ENCODE data around the gene BDKRB1. TPM values are rescaled to one million over a fixed set of nuclear protein-coding genes. Genes with fewer than 3 reads are reported as not detected.

Gene BDKRB1
- total RNA-seq, 1 donor from 2014 or later, result not detected

DNA sequence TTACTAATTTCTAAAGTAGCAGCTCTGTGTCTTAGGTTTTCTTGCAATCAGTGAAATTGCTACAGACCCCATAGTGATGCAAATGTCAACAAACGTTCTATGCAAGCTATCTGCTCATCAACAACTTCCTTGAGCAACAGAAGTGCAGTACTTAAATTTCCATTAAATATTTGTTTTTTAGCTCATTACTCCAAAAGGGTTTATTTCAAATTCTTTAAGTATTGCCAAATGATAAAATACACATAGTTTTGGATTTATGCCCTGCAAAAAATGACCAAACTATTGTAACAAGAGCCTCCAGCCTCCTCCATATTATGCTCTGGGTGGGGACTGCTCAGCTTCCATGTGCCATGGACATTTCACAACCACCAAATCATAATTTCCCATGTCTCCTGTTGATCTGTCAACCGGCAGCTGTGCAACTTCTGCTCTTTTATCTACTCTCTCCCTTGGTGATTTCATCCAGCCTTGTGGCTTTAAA is 4.4 kb downstream of the BDKRB1 start:
- no peak for DNase-seq (ENCODE audit: extremely low read depth, low read depth, low spot score)

DNA sequence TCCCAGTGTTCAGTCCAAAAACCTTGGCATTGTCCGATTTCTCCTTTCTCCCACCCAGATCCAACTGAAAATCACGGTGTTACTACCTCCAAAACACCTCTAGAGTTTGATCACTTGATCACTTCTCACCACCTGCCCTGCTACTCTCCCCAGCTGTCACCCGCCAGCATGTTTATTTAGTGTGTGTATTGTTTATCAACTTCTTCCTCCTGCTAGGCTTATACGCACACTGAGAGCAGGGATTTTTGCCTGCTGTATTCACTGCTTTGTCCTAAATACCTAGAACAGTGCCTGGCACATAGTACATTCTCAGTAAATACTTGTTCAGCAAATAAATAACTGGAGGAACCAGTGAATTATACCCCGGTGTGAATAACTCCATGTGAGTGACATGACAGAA is 5.0 kb downstream of the BDKRB1 start:
- DNase-seq (ENCODE audit: extremely low read depth, low read depth, low spot score), result no peak

DNA sequence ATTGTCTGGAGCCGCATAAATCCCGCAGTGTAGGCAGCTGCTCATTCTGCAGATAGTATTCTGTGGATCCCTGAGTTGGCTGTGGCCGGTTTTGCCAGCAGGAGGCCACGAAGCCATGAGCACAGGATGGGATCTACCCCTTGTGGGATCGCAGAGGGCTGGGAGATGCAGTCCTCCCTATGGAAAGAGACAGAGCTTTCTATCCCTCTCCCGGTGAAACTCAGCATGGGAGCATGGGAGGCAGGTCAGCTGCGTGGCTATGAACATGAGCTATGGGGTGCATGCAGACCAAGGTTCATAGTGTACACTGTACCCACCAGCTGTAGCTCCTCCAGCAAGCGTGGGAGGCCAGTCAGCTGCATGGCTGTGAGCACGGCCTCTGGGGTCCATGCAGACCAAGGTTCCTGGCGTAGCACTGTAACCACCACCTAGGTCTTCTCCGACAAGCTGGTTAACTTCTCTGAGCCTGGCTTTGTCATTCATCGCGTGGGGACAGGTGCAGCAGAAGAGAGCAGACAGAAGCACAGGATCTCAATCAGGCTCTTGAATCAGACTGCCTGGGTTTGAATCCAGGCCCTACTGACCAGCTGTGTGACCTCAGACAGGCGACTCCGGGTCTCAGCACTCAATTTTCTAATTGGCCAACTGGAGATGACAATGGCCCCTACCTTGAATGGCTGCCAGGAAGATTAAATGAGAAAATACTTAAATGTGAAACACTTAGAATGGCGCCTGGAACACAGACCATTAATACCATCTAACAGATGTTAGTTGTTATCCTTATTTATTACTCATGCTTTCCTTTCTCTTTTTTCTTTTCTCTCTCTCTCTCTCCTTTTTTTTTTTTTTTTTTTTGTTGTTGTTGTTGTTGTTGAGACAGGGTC is 6.0 kb downstream of the BDKRB1 start:
- no peak for DNase-seq (ENCODE audit: extremely low read depth, low read depth, low spot score)

- DNase-seq (ENCODE audit: extremely low read depth, low read depth, low spot score), result no peak
Observed at GRCh38 chr14:96263347-96264199, 7.6 kb downstream of the BDKRB1 start.

- DNase-seq (ENCODE audit: extremely low read depth, low read depth, low spot score), result no peak
Observed at GRCh38 chr14:96264200-96264553, 8.2 kb downstream of the BDKRB1 start.

DNA sequence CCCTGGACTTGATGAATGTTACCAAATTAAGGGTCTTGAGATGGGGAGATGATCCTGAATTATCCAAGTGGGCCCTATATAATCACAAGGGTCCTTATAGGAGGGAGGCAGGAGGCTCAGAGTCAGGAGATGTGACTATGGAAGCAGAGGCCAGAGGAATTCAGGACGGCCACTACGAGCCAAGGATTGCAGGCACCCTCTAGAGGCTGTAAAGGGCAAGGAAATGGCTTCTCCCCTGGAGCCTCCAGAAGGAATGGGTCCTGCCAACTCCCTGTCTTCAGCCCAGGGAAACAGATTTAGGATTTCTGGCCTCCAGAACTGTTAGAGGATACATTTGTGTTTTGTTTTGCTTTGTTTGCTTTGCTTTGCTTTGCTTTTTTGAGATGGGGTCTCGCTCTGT is 8.8 kb downstream of the BDKRB1 start:
- no peak for DNase-seq (ENCODE audit: extremely low read depth, low read depth, low spot score)

DNA sequence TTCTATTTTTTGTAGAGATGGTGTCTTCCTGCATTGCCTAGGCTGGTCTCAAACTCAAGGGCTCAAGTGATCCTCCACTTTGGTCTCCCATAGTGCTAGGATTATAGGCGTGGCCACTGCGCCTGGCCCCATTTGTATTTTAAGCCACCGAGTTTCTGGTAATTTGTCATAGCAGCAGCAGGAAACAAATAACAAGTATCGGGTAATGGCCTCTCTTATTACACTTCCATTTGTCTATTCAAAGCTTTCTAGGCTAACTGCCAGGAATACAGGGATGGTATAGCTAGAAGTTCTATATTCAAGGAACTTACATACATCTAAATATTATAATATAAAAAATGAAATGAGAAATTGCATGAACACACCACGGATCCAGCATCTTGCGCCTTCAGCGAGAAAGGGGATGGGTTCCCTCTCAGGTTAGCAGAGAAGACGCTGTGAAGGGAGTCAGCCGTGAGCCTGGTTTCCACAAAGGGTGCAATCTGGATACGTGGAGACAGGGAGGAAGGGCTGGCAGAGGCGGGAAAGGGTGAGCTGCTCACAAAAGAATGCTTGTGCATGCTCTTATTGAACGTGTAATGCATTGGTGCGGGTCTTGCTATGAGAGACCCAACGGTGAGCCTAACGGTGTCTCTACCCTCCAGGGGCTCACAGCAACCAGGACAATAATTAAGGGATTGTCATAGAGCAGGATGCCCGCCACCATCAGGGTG is 9.5 kb downstream of the BDKRB1 start:
- no peak for DNase-seq (ENCODE audit: extremely low read depth, low read depth, low spot score)

GRCh38 chr14:96267336-96267735 is 11.3 kb downstream of the BDKRB1 start:
- DNase-seq (ENCODE audit: extremely low read depth, low read depth, low spot score), result no peak

GRCh38 chr14:96267916-96268315 is 11.9 kb downstream of the BDKRB1 start:
- no peak for DNase-seq (ENCODE audit: extremely low read depth, low read depth, low spot score)

DNA sequence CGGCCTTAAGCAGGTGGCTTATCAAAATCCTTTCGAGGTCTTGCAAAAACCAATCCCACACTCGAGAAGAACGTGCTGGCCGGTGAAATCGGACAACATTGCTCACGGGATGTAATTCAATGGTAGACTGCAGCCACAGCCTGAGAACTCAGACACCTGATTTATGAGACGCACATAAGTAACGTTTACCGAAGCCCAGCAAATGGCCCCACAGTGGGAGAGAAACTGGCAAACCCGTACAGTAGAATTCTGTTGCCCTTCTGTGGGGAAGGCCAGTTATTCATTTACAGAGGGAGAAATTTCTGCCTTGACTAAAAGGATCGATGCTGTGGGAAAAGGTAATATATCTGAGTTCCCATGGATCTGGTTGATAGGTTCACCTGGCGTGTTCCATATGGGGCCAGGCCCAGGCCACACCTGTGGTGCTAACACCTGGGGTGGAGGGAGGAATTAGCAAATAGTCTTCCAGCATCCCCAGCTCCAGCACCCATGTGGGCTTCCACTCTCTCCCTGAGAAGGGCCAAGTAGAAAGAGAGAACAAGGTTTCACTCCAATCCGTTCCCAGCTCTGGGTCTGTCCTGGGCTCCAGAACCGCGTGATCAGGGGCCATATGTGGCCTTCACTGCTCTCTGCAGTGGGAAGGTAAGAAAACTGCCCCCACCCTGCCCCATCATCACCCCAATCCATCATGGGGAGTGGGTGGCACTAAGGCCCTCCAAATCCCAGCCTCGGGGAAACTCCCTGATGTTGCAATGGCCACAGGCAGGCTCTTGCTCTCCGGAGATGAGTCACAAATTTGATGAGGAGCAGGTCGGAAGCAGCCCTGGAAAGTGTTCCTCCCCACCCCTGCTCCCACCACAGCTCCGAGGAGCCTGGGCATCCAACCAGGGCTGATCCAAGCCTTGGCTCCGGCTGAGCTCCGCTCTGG is 12.7 kb downstream of the BDKRB1 start:
- no peak for DNase-seq (ENCODE audit: extremely low read depth, low read depth, low spot score)

GRCh38 chr14:96269359-96269710 is 13.3 kb downstream of the BDKRB1 start:
- no peak for DNase-seq (ENCODE audit: extremely low read depth, low read depth, low spot score)

GRCh38 chr14:96270565-96271420 is 14.8 kb downstream of the BDKRB1 start:
- no peak for DNase-seq (ENCODE audit: extremely low read depth, low read depth, low spot score)

DNA sequence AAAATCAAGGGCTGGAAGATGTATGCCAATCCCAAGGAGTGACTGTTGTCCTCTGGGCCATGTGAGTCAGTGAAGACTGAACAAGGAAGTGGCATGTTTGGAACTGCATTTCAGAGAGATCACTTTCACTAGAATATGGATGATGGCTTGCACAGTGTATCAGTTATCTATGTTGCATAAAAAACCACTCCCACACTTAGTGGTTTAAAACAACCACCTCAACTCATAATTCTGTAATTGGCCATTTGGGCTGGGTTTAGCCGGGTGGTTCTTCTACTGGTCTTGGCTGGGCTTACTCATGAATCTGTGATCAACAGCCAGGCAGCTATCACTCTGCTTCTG is 15.4 kb downstream of the BDKRB1 start:
- DNase-seq (ENCODE audit: extremely low read depth, low read depth, low spot score), result no peak

DNA sequence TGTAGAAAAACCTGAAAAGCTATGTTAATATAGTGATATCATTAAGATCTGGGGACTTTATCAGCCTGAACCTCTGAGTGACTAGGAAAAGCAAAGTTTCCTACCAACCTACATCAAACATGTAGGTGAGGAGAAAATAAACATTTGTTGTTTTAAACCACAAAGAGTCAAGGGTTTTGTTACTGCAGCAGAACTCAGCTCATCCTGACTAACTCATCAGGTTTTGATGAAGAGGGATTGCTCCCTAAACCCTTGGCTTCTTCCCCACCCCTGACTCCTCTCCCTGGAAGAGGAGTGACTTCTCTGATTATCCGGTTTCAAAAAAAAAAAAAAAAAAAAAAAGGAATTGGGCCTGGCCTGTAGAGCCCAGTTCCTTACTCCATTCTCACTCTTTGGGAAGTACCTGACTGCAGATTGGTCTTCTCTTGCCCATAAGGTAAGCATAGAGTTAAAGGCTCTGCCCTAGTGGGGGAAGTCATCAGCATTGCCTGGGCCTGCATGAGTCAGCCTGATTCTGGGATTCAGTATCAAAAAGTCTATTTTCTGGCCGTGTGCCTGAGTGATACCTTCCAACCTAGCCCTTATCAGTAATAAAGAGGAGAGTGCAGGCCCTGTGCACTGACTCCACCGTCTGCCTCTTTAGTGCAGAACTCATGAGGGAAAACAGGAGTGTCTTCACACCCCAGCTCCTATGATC is 16.9 kb downstream of the BDKRB1 start:
- no peak for DNase-seq (ENCODE audit: extremely low read depth, low read depth, low spot score)

- DNase-seq (ENCODE audit: extremely low read depth, low read depth, low spot score), result no peak
Observed at GRCh38 chr14:96273629-96274028, 17.6 kb downstream of the BDKRB1 start.

DNA sequence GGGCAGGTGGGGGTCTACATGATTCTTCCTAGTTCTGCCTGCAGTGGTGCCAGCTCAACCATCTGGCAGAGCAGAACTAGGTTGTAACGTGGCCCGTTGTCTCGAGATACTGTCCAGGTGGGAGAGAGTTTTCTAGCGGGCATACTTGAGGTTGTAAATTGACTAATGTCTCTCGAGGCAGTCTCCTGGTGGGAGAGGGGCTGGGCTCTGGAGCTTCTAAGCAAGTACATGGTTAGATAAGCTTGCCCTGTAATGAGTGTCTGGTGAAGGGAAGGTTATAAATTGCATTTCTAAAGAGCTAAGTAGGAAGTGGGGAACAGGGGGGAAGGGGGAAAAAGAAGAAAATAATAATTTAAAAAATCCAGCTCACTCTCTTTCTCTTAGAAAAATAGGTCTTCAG is 18.1 kb downstream of the BDKRB1 start:
- no peak for DNase-seq (ENCODE audit: extremely low read depth, low read depth, low spot score)

GRCh38 chr14:96274543-96274942 is 18.5 kb downstream of the BDKRB1 start:
- DNase-seq (ENCODE audit: extremely low read depth, low read depth, low spot score), result no peak

GRCh38 chr14:96275177-96276112 is 19.4 kb downstream of the BDKRB1 start:
- DNase-seq (ENCODE audit: extremely low read depth, low read depth, low spot score), result no peak

Measured in glomerular endothelial cell (primary cell).